ENCODE data around the gene KIF6.
"Not testable (repeated sequence)": the region's sequence is repeated elsewhere in the genome, so short reads cannot be mapped to it uniquely, and the experiment has no call there.

DNA sequence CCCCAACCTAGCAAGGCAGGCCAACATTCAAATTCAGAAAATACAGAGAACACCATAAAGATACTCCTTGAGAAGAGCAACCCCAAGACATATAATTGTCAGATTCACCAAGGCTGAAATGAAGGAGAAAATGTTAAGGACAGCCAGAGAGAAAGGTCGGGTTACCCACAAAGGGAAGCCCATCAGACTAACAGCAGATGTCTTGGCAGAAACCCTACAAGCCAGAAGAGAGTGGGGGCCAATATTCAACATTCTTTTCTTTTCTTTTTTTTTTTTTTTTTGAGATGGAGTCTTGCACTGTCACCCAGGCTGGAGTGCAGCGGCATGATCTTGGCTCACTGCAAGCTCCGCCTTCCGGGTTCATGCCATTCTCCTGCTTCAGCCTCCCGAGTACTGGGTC is 215.4 kb downstream of the KIF6 start:
- not testable (repeated sequence) for TF ChIP-seq CTCF (IDR thresholded peaks at IDR 0.05; ENCODE audit: insufficient read depth, low read length, poor library complexity, severe bottlenecking); EZH2phosphoT487 (conservative IDR thresholded peaks at IDR 0.05; ENCODE audit: low read length)
